GM19467 (cell line): ENCODE data around the gene ZMIZ1.

ENCODE experiments used
- ATAC-seq: cut with Tn5 transposase; IDR thresholded peaks from one replicate; pipeline ENCODE4 v1.9.1; 2021; ENCODE audit warnings: mild to moderate bottlenecking, moderate library complexity; ENCODE audit not compliant: unreplicated experiment

The ZMIZ1 gene

DNA sequence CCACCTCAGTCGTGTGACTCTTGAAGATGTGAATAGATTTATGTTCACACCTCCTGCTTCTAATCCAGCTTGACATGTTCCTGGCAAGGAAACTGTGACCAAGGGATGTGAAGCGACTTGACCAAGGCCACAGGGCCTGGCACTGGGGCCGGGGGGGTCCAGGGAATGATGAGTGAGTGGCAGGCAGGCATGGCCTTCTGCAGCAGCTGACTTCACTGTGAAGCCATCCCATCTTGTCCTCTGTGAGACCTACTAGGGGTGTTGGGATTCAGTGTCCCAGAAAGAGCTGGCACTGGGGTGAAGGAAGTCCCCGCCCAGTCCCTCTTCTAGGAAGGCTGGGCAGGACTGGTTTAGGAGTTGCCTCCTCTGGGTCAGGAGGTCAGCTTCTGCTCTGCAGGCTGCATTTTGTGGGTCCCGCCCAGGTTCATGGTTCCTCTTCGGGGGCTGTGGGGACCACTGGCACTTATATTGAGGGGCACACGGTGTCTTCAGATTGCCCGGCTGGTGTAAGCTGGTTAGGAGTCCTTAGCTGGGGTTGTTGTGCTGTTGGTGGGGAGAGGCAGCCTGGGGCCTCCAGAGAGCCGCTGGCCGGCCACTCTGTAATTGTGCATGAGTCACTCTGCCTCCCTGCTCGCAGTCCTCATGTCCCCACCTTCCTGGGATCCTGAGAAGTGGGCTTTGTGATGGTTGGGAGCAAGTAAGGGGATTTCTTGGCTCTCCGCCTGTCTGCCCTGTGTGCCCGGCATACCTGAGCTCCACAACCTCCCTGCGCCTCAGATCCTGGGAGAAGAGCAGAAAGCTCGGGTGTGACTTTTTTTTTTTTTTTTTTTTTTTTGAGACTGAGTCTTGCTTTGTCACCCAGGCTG lies 11.0 kb downstream of the ZMIZ1 start:
- no peak for ATAC-seq

- no peak for ATAC-seq
Measured at GRCh38 chr10:79081353-79082034, 12.7 kb downstream of the ZMIZ1 start.

GRCh38 chr10:79082035-79082373 lies 13.2 kb downstream of the ZMIZ1 start:
- ATAC-seq: no peak

DNA sequence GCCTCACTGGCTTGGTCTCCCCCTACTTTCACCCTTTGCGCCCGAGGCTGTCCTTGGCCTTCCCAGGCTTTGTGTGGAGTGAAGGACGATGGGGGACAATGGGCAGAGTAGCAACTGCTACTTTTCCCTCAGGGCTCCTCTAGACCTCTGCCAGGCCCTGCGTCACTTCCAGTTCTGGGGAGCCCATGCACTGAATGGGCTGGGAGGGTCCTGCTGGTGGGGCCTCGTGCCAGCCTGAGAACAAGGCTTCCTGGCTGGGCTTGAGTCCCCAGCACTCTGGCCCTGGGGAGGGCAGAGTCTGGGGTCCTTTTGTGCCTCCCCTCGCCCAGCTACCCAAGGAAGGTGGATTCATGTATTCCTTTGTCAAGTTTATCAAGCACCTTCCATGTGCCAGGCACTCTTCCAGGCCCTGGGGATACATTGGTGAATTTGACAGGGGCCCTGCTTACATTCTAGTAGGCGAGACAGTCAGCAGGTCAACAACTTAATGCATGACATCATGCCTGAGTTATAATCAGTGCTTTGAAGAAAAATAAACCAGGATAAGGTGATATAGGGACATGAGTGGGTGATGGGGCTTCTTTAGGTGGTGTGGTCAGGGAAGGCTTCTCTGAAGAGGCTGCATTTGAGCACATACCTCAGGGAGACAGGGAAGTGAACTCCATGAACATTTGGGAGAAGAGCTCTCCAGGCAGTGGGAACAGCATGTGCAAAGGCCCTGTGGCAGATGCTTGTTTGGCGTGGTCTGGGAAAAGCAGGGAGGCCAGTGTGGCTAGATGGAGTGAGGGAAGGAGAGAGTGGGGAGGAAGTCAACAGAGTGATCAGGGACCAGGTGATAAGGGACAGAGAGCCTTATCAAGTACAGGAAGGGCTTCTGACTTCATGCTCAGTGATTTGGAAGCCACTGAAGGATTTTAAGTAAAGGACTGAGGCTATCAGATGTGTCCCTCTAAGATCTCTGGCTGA lies 14.1 kb downstream of the ZMIZ1 start:
- no peak for ATAC-seq

GRCh38 chr10:79084012-79084971 lies 15.5 kb downstream of the ZMIZ1 start:
- ATAC-seq: no peak

DNA sequence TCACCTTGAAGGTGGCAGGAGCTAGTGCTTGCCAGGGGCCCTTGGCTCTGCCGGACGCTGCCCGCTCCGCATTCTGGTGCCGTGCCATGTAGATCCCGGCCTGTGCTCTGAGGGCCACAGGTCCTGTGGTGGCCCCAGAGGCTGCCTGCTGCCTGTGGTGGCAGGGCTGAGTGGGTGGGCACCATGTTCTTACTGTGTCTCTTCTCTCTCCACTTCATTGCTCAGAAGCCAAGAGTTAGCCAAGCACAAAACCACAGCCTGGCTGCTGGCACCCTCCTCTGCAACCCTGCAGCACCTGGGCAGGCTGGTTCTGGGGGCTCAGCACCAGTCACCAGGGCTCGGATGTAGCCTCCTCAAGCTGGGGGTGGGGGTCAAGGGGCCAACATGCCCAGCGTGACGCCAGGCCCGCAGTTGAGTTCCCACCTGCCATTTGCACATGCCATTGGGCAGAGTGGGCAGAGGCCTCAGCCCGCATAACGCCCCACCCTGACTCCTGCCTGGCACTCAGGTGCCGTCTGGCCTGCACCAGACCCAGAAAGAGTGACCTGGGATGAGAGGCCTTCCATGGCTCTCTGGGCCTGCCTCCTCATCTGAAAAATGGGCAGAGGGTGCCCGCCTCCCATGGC lies 16.3 kb downstream of the ZMIZ1 start:
- ATAC-seq: no peak

GRCh38 chr10:79086822-79087221 lies 18.1 kb downstream of the ZMIZ1 start:
- ATAC-seq: no peak

DNA sequence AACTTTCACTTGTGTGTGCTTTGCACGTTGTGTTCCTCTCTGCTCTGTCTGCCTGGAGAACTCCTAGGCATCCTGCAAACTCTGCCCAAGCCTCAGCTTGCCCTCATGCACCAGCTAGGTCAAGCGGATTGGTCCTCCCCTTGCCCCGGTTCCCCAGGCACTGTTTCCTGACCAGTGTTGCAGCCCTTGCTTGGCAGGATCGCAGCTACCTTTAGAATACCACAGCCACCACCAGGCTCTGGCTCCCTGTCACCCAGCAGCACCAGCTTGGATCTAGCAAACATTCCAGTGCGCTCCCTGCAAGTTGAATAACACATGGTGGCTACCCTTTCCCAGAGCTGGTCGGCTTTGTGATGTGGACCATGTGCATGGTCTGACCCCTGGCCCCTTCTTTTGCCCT lies 19.0 kb downstream of the ZMIZ1 start:
- no peak for ATAC-seq

- no peak for ATAC-seq
Measured at GRCh38 chr10:79088176-79088575, 19.4 kb downstream of the ZMIZ1 start.

DNA sequence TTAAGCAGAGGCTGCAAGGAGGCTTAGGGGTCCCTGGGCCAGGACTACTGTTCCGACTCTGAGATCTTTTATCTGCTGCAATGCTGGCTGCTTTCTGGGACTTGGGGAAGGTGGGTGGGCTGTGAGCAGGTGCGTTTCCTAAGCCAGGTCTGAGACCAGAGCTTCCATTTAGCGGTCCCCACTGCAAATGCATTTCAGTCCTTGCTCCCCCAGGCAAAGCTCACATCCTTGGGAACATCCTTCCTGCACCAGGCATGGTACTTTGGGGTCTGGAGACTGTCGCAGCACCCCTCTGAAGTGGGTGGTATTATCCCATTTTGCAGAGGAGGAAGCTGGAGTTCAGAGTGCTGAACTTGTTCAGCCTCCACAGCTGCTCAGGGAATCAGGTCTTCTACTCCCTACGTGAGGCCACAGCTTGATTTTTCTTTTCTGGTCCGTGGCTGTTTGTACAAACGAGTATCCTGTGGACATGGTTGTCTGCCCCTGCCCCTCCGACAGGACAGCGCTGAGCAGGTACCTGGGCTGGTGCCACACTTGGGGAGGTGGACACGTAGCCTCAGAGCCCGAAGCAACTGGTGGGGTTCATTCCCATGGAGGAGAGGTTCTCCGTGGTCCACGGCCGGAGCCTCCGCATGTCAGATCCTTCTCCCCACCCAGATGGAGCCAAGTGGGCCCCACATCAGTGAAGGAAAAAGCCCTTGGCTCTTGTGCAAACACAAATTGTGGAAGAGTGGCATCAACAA lies 20.0 kb downstream of the ZMIZ1 start:
- ATAC-seq: no peak

DNA sequence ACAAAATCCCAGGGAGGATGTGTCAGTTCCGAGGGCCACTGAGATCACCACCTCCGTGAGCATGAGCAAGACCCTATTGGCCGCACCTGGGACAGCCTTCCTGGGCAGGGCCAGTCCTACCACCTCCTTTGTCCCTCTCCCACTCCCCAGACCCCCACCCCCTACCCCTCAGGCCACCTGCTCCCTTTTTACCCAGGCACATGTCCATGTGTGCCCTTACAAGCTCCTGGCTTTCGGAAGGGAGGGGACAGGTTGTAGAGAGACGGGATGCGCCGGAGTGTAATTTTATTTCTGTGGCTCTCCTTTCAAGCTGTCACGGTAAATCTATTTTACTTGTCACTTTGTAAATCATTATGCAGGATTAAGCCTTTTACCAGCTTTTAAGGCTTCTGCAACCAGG lies 20.9 kb downstream of the ZMIZ1 start:
- ATAC-seq: no peak

DNA sequence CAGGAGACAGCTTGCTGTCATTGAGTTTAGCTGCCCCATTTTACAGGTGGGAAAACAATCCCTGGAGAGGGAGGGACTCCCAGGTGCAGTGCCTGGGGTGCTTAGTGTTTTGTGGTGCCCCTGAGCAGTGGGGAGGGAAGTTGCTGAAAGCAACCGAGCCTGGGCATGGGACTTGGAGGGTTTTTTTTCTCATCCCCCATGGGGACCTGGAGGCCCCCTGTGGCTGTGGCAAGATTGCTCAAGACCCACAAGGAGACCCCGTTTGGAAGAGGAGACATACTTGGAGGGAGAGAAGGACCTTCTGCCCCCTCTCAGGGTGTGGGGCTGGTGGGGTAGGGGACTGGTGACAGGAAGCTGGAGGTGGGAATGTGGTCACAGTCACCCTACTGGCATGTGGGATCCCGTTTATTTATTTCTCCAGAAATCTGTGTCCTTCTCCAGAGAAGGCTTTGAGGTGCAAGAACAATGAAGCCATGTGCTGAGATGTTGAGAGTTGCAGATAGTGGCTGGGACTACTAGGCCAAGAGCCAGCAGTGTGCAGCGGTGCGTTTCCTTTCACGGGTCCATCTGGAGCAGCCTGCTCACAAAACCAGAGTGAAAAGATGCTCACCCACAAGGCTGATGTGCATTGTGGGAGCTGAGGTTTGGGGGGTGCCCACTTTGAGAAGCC lies 21.5 kb downstream of the ZMIZ1 start:
- no peak for ATAC-seq

GRCh38 chr10:79092292-79092896 lies 23.6 kb downstream of the ZMIZ1 start:
- ATAC-seq: no peak

DNA sequence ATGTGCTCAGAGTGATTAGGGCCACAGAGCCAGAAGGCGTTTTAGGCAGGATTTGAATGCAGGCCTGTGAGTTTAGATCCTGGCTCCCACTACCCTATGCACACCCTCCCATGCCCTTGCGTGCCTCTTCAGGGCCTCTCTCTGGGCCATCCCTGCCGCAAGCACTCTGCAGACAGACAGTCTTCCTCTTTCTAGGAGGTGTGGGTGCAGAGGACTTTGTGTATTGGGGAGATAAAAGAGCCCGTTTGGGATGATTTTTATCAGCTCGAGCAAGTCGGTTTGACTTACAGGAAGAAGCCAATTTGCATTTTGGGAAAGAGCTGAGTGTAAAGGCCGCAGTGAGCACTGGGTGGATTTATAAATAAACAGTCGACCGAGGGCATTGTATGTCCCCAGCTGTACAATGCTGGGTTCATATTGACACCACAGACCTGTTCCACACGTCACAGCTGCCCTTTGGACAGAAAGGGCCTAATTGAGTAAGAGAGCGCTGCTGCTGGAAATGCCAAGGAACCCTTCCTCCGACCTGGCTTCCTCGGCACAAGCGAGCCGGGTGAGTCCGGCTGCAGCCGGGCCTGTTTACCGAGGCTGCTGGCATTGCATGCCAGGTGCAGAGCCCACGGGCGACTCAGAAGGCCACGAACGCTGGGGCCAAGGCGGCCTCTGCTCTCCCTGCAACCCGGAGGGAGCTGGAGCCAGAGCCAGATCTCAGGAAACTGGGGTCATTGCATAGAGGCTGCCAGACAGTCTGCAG lies 25.1 kb downstream of the ZMIZ1 start:
- ATAC-seq: no peak

DNA sequence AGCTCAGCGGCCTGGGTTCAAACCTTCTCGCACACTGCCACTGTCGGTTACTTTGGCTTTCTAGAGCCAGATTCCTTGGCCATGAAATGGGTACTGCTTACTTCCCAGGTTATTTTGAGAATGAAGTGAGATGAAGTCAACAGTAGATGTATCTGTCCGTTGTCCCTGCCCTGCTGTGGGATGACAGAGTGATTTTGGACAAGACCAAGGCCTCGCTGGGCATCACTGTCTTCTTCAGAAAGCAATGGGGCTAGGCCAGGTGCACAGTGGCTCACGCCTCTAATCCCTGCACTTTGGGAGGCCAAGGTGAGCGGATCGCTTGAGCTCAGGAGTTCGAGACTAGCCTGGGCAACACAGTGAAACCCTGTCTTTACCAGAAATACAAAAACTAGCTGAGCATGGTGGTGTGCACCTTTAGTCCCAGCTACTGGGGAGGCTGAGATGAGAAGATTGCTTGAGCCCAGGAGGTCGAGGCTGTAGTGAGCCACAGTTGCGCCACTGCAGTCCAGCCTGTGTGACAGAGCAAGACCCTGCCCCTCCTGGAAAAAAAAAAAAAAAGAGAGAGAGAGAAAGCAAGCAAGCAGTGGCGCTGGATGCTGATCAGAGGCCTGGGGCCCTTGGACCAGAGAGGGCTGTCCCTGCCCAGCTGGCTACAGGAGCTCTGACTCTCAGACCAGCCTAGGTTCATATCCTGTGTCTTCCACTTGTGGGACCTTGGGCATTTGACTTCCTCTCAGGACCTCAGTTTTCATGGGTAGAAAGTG lies 25.8 kb downstream of the ZMIZ1 start:
- no peak for ATAC-seq

DNA sequence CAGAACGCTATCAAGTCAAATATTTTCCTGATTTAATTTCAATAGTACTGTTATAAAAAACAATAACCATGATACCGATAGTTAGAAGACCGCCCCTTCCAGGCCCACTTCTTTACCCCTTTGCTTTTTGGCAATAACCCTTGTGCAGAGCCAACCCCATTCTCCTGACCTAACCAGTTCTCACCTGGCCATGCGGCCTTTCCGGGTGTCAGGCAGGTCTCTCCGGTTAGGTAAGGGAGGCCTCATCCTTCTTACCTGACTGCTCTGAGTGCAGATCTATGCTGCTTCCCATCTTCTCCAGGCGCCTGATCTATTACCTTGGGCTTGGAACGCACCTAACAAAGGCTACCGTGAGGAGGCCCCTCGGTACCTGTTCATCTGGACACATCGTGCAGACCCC lies 26.6 kb downstream of the ZMIZ1 start:
- no peak for ATAC-seq

DNA sequence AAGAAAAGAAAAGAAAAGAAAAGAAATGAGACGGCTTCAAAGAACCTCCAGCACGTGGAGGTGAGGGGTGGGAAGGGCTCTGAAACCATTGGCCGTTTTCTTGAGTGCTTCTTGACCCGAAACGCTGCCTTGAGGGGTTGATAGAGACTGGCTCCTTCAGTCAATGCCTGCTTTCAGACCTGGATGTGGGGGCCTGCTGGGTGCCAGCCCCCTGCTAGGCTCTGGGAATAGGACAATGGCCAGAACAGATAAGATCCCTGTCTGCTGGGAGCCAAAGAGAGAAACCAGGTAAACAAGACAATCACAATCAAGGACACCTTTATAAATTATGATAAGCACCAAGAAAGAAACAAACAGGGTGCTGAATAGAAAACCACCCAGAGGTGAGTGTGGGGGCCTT lies 27.7 kb downstream of the ZMIZ1 start:
- no peak for ATAC-seq
